Skin epidermis (tissue), 12 donors: ENCODE data around the gene SF3A1.
A peak's percentile ranks its signal among the peaks of the same experiment; 100 is the strongest.

Experiments used
- H3K27ac ChIP-seq, 21 experiments: fragments of 200-600 bp; sonication (generic) in 11 of 21; one replicate each; pipeline ENCODE4 v1.5.0; 2020; ENCODE audit warnings: mild to moderate bottlenecking in 3 of 21, inconsistent platforms in 2 of 21, moderate library complexity in 2 of 21
- H3K4me3 ChIP-seq, 7 experiments: fragments of 200-600 bp; sonication (generic) in 2 of 7; one replicate each; pipeline ENCODE4 v1.5.0; 2020; ENCODE audit warnings: inconsistent platforms in 2 of 7, mild to moderate bottlenecking in 2 of 7, moderate library complexity in 1 of 7

SF3A1 gene

GRCh38 chr22:30295576-30295975 is 61.1 kb downstream of the SF3A1 start:
- Histone ChIP-seq H3K27ac (peak overlapping the region in 3 of 21 experiments; percentile 5 to 56 (median 17)), H3K4me3 (no peak overlapping the region)

DNA sequence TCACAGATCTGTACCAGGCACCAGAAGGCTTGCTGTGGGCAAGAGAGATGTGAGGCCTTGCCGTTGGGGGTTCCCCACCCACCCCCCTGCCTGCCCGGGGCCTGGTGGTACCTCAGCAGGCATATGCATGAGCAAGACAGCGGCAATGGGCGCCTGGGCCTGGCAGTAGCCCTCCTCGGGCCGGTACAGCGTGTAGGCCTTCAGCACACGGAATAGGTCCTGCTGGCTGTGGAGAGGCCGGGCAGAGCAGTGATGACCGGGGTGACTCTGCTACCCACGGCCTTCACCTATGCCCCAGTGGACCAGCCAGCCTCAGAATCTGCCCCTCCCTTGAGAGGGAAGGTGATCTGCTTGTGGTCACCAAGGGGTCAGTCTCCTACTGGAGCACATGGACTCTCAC is 61.9 kb downstream of the SF3A1 start:
- H3K27ac ChIP-seq = peak overlapping the region in 1 of 21 experiments; percentile 4
- H3K4me3 ChIP-seq = no peak overlapping the region

- no peak overlapping the region for H3K4me3 ChIP-seq
- peak overlapping the region in 3 of 21 experiments; percentile 4 to 17 (median 16) for H3K27ac ChIP-seq
Measured at GRCh38 chr22:30294066-30294465, 62.6 kb downstream of the SF3A1 start.

DNA sequence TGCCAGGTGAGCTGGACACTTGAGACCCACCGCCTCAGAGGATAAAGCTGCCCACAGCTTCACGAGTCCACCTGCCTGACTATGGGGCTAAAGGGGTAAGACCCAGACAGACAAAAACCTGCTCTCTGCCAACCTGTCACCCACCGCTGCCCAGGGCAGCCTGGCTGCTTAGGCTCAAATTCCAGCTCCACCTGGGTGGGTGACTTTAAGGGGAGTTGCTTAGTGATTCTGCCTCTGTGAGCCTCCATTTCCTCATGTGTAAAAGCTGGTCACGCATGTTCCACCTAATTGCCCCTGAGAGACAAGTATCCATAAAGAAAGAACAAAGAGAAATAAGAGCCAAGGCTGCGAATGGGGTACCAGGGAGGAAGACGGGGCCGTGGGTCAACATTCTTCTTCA is 63.7 kb downstream of the SF3A1 start:
- Histone ChIP-seq H3K27ac (peak overlapping the region in 2 of 21 experiments; percentile 83 to 90), H3K4me3 (no peak overlapping the region)

GRCh38 chr22:30292069-30292970 is 64.4 kb downstream of the SF3A1 start:
- no peak overlapping the region for H3K4me3 ChIP-seq

GRCh38 chr22:30291058-30291892 is 65.4 kb downstream of the SF3A1 start:
- Histone ChIP-seq H3K4me3 (no peak overlapping the region), H3K27ac (peak overlapping the region; percentile 13 to 94 (median 84))

More at GRCh38 chr22:30292069-30292970, 64.4 kb downstream of the SF3A1 start:
- peak overlapping the region in 17 of 21 experiments; percentile 13 to 94 (median 84) for H3K27ac ChIP-seq

GRCh38 chr22:30290342-30291057 is 66.2 kb downstream of the SF3A1 start:
- H3K4me3 ChIP-seq = peak overlapping the region in 1 of 7 experiments; percentile 86
- H3K27ac ChIP-seq = peak overlapping the region in 20 of 21 experiments; percentile 22 to 94 (median 84)

GRCh38 chr22:30289980-30290313 is 66.7 kb downstream of the SF3A1 start:
- H3K4me3 ChIP-seq = peak overlapping the region; percentile 44 to 86 (median 74)

DNA sequence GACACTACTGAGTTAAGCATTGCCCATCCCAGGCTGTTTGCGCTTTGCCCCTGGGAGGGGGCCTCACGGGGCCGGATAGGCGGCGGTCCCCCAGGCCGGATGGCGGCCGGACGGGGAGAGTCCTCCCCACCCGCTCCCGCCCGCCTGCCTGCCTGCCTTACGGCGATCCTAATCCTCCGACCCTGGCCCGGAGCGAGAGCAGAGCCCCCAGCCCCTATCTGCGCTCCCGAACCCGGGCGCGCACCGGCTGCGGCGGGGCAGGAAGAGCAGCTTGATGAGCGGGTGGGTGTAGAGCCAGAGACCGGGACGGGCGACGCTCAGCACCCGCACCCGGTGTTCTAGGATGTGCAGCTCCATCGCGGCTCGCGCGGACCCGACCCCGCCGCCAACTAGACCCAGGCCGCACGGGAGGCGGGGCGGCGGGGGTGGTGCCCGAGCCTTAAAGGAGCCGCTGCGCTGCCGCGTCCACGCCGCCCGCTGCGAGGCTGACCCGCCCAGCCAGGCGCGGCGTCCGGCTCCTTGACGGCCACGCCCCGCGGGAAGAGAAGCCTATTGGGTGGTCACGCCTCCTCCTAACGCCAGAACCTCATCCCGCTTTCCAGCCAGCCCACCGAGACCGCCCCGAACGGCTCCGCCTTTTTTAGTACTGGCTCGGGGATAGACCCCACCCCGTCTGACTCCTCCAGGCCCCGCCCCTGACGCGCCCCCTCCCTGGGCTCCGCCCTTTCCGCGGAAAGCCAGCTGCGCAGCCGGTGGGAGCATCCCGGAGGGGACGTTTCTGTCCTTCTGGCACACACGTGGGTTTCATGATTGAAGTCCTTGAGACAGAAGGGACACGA is 67.3 kb downstream of the SF3A1 start, which contains the start of gene CASTOR1:
TSS of gene CASTOR1 (minus strand) at position 365 of the 839 bp plus-strand sequence. CDS start at position 357, 8 bp downstream.
- peak within 1 kb of the TSS; percentile 44 to 86 (median 74) for H3K4me3 ChIP-seq
- peak within 1 kb of the TSS in 20 of 21 experiments; percentile 53 to 94 (median 87) for H3K27ac ChIP-seq

More at GRCh38 chr22:30289980-30290313, 66.7 kb downstream of the SF3A1 start:
- peak overlapping the region in 20 of 21 experiments; percentile 22 to 94 (median 84) for H3K27ac ChIP-seq

- Histone ChIP-seq H3K4me3 (peak overlapping the region; percentile 44 to 86 (median 74)), H3K27ac (peak overlapping the region in 20 of 21 experiments; percentile 8 to 94 (median 87))
Measured at GRCh38 chr22:30288419-30289140, 68.1 kb downstream of the SF3A1 start.

DNA sequence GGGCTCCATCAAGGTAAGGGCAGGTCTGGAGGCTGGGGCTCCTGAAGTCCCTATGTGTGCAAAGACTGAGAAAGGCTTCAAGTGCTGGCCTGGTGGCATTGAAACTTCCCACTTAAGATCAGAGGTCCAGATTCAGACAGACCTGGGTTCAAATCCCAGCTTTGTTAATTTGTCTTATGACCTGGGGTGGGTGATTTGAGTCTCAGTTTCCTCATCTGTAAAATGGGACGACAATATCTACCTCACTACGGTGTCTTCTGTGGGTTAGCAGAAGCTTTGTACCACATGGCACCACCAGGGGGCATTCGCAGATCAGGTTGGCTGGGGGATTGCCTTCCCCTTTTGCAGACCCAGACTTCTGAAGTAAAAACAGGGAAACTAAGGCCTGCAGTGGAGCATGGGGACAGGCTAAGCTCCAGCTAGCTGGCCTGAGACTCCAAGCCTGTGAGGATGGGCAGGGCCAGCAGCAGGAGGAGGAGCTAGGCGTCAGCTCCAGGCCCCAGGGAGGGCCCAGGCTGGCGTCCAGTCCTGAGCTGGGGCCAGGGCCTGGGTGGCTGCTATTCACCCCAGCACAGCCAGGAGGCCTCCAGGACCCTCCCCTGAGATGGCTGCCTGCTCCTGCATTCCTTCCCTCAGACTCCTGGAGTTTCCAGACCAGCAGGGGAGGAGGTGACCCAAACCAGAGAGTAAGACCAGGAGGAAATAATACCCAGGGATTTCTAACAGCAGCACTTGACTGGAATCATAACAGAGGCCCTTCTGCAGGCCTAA is 68.9 kb downstream of the SF3A1 start:
- Histone ChIP-seq H3K4me3 (peak overlapping the region in 5 of 7 experiments; percentile 45 to 86 (median 74)), H3K27ac (peak overlapping the region in 16 of 21 experiments; percentile 16 to 94 (median 88))

GRCh38 chr22:30286813-30287647 is 69.7 kb downstream of the SF3A1 start:
- peak overlapping the region in 1 of 21 experiments; percentile 93 for H3K27ac ChIP-seq
- H3K4me3 ChIP-seq = no peak overlapping the region

GRCh38 chr22:30286331-30286730 is 70.4 kb downstream of the SF3A1 start:
- no peak overlapping the region for H3K4me3 ChIP-seq

GRCh38 chr22:30285846-30286200 is 70.9 kb downstream of the SF3A1 start:
- Histone ChIP-seq H3K27ac (no peak overlapping the region), H3K4me3 (no peak overlapping the region)

More at GRCh38 chr22:30286331-30286730, 70.4 kb downstream of the SF3A1 start:
- H3K27ac ChIP-seq = peak overlapping the region in 1 of 21 experiments; percentile 14

- no peak overlapping the region for H3K4me3 ChIP-seq
- no peak overlapping the region for H3K27ac ChIP-seq
Measured at GRCh38 chr22:30285176-30285845, 71.4 kb downstream of the SF3A1 start.

GRCh38 chr22:30284666-30285065 is 72.0 kb downstream of the SF3A1 start:
- H3K27ac ChIP-seq = no peak overlapping the region
- no peak overlapping the region for H3K4me3 ChIP-seq
